Neutrophil (primary cell): ENCODE results near the gene CSRP1.
"Not testable (repeated sequence)": the region's sequence is repeated elsewhere in the genome, so short reads cannot be mapped to it uniquely, and the experiment has no call there.

Source experiments
- H3K27ac ChIP-seq: fragments of 200-600 bp; sonication (generic); 2 replicates; pipeline ENCODE4 v1.5.1; 2016; ENCODE audit warnings: mild to moderate bottlenecking, moderate library complexity
- H3K27me3 ChIP-seq: fragments of 200-600 bp; sonication (generic); 2 replicates; pipeline ENCODE4 v1.6.0; 2016; ENCODE audit warnings: mild to moderate bottlenecking
- H3K36me3 ChIP-seq: fragments of 200-600 bp; sonication (generic); 2 replicates; pipeline ENCODE4 v1.5.1; 2017
- H3K4me1 ChIP-seq, 2 experiments: fragments of 200-600 bp in 1 of 2; sonication (generic) in 1 of 2; 1 replicate in 1 of 2; 2 replicates in 1 of 2; pipeline versions ENCODE4 v1.5.1 to v1.6.1; 2013 to 2016; ENCODE audit warnings: low read depth in 1 of 2, low read length in 1 of 2, mild to moderate bottlenecking in 1 of 2, moderate library complexity in 1 of 2; ENCODE audit not compliant: control insufficient read depth in 1 of 2, insufficient read depth in 1 of 2
- H3K4me3 ChIP-seq, 2 experiments: fragments of 200-600 bp in 1 of 2; sonication (generic) in 1 of 2; 1 replicate in 1 of 2; 2 replicates in 1 of 2; pipeline ENCODE4 v1.5.1; 2013 to 2016; ENCODE audit warnings: low read depth in 1 of 2, low read length in 1 of 2, mild to moderate bottlenecking in 1 of 2, moderate library complexity in 1 of 2
- H3K9me3 ChIP-seq: fragments of 200-600 bp; sonication (generic); 2 replicates; pipeline ENCODE4 v1.5.1; 2016
- TF ChIP-seq, protein P1 (sequence below): fragments of 200-600 bp; sonication (generic); IDR thresholded peaks from 2 replicates; pipeline ENCODE4 v1.5.1; 2016; ENCODE audit warnings: antibody characterized with exemption

The CSRP1 gene

DNA sequence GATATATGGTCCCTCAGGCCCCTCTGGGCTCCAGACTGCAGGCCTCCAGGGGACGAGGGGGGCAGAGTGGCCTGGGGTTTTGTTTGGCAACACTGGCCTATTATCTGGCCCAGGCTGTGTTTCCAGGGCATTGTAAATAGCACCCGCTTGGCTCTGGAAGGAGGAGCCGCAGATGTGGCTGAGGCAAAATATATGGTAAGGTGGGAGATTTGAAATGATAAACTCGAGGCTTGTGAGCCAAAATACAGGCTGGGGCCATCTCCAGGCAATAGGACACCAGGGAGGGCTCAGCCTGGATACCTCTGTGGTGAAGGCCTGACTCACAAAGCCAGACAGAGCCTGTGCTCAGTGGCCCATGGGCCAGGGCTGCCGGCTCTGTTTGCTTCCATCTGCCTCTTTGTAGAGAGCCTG lies 46.0 kb upstream of the CSRP1 start:
- no peaks in the 10 kb centered on the region for H3K36me3 ChIP-seq
- H3K9me3 ChIP-seq, result no peaks in the 10 kb centered on the region
- H3K4me1 ChIP-seq, result no peaks in the 10 kb centered on the region
- H3K27ac ChIP-seq, result no peak overlapping the region
- TF ChIP-seq, protein P1, sequence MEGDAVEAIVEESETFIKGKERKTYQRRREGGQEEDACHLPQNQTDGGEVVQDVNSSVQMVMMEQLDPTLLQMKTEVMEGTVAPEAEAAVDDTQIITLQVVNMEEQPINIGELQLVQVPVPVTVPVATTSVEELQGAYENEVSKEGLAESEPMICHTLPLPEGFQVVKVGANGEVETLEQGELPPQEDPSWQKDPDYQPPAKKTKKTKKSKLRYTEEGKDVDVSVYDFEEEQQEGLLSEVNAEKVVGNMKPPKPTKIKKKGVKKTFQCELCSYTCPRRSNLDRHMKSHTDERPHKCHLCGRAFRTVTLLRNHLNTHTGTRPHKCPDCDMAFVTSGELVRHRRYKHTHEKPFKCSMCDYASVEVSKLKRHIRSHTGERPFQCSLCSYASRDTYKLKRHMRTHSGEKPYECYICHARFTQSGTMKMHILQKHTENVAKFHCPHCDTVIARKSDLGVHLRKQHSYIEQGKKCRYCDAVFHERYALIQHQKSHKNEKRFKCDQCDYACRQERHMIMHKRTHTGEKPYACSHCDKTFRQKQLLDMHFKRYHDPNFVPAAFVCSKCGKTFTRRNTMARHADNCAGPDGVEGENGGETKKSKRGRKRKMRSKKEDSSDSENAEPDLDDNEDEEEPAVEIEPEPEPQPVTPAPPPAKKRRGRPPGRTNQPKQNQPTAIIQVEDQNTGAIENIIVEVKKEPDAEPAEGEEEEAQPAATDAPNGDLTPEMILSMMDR, result no peak
- no peaks in the 10 kb centered on the region for H3K27me3 ChIP-seq
- H3K4me3 ChIP-seq, result no peak overlapping the region

DNA sequence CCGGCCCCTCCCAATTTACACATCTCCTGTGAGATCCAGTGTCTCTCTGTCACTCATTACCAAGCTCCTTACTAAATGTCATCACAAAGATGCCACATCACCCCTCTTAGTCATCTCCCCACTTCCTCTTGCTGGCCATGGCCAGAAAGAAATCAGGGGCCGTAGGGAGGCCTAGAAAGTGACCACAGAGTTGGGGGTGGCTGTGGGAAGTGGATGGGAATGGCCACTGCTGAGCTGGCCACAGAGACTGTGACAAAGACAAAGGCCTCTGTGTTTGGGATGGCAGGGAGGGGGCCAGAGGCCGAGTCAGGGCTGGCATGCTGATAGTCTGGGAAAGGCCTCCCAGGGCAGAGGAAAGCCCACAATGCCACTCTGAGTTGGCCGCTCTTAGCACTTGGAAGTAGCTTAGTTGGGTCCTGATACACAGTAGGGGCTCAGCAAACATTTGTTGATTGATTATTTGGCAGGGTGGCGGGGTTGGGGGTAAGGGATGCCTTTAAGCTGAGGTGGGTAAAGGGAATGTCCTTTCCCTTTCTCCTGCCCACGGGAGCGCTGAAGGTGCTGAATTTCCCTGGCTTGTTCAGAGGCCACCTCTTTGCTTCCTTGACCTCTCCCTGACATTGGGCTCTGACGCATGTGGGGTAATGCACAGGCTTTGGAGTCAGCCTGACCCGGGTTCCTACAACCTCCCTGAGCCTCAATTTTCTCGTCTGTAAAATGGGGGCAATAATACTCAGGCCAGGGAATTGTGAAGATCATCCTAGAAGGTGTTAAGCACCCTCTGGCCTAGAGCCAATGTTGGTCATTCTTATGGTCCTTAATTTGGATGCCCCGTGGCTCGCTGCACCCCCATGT lies 45.2 kb upstream of the CSRP1 start:
- TF ChIP-seq, protein P1, result no peak
- Histone ChIP-seq H3K27ac (no peak overlapping the region), H3K4me3 (no peak overlapping the region), H3K27me3 (no peaks in the 10 kb centered on the region), H3K36me3 (no peaks in the 10 kb centered on the region), H3K4me1 (no peaks in the 10 kb centered on the region), H3K9me3 (no peaks in the 10 kb centered on the region)

GRCh38 chr1:201551096-201551495 lies 44.2 kb upstream of the CSRP1 start:
- H3K27me3 ChIP-seq, result no peaks in the 10 kb centered on the region
- H3K36me3 ChIP-seq, result no peaks in the 10 kb centered on the region
- TF ChIP-seq, protein P1, result no peak
- no peak overlapping the region for H3K4me3 ChIP-seq
- no peak overlapping the region for H3K27ac ChIP-seq
- no peaks in the 10 kb centered on the region for H3K9me3 ChIP-seq
- peaks cover 2 to 5% of the 10 kb centered on the region in 2 experiments for H3K4me1 ChIP-seq

- not testable (repeated sequence) for H3K9me3 ChIP-seq, H3K36me3 ChIP-seq, H3K4me3 ChIP-seq, H3K27me3 ChIP-seq, H3K27ac ChIP-seq
- peaks cover 5 to 12% of the 10 kb centered on the region in 2 experiments for H3K4me1 ChIP-seq
These were observed 42.6 kb upstream of the CSRP1 start for GRCh38 chr1:201549522-201549921.

DNA sequence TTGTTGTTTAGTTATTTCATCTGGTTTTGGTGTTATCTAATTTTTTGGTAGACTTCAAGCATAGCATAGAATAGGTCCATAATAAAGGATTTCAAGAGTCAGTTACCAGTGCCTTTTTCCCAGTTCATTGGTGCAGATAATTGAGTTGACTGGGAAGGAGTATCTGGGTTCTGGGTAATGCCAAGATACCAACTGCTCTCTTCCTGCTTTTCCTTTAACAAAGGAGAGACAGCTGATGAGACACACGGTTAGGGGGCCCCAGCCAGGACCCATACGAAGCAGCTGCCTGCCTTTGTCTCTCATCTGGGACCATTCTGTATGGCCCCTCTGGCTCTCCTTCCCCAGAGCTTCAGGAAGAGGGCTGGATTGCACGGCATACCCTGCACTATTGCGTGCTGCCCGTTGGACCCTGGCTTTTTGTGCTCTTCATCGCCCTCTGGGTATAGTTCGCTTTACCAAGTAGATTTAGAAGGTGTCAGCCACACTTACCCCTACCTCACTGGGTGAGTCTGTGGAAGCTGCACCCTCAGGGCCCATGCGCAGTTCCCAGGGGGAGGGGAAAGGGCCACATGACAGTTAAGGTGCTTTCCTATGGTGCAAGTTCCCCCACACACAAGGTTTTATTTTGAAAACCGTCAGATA lies 39.0 kb upstream of the CSRP1 start:
- Histone ChIP-seq H3K27me3 (peaks cover 2% of the 10 kb centered on the region), H3K27ac (no peak overlapping the region), H3K4me1 (peaks cover 19 to 42% of the 10 kb centered on the region in 2 experiments), H3K36me3 (no peaks in the 10 kb centered on the region), H3K9me3 (no peaks in the 10 kb centered on the region), H3K4me3 (no peak overlapping the region)
- TF ChIP-seq, protein P1, result no peak

GRCh38 chr1:201544710-201545109 lies 37.8 kb upstream of the CSRP1 start:
- Histone ChIP-seq H3K27me3 (peaks cover 15% of the 10 kb centered on the region), H3K27ac (no peak overlapping the region), H3K9me3 (no peaks in the 10 kb centered on the region), H3K36me3 (no peaks in the 10 kb centered on the region), H3K4me3 (no peak overlapping the region), H3K4me1 (peaks cover 26 to 50% of the 10 kb centered on the region in 2 experiments)
- TF ChIP-seq, protein P1, result no peak
